ENCODE measurements around the gene KDM4B.

The KDM4B gene

GRCh38 chr19:5103812-5104410, 135.0 kb downstream of the KDM4B start:
- H3K9ac ChIP-seq (ENCODE audit: low read depth, low read length) = no peak overlapping the region
- no peaks in the 10 kb centered on the region for H3K4me1 ChIP-seq (ENCODE audit: control insufficient read depth, insufficient read depth, low read length)
- no peaks in the 10 kb centered on the region for H3K27me3 ChIP-seq (ENCODE audit: control insufficient read depth, insufficient read depth, low read length)
- H3K36me3 ChIP-seq (ENCODE audit: control insufficient read depth, insufficient read depth, low read length) = peaks cover 13% of the 10 kb centered on the region
- no peak overlapping the region for H3K4me3 ChIP-seq (ENCODE audit: low read depth, low read length)
- H3K9me3 ChIP-seq (ENCODE audit: control insufficient read depth, insufficient read depth, low read length) = no peaks in the 10 kb centered on the region

- Histone ChIP-seq H3K9ac (ENCODE audit: low read depth, low read length) (no peak overlapping the region), H3K4me3 (ENCODE audit: low read depth, low read length) (no peak overlapping the region), H3K27me3 (ENCODE audit: control insufficient read depth, insufficient read depth, low read length) (no peaks in the 10 kb centered on the region), H3K4me1 (ENCODE audit: control insufficient read depth, insufficient read depth, low read length) (no peaks in the 10 kb centered on the region), H3K9me3 (ENCODE audit: control insufficient read depth, insufficient read depth, low read length) (no peaks in the 10 kb centered on the region), H3K36me3 (ENCODE audit: control insufficient read depth, insufficient read depth, low read length) (peaks cover 12% of the 10 kb centered on the region)
These were observed 136.0 kb downstream of the KDM4B start for GRCh38 chr19:5104871-5105351.

GRCh38 chr19:5106191-5106726, 137.3 kb downstream of the KDM4B start:
- Histone ChIP-seq H3K9me3 (ENCODE audit: control insufficient read depth, insufficient read depth, low read length) (no peaks in the 10 kb centered on the region), H3K9ac (ENCODE audit: low read depth, low read length) (no peak overlapping the region), H3K4me1 (ENCODE audit: control insufficient read depth, insufficient read depth, low read length) (no peaks in the 10 kb centered on the region), H3K27me3 (ENCODE audit: control insufficient read depth, insufficient read depth, low read length) (no peaks in the 10 kb centered on the region), H3K36me3 (ENCODE audit: control insufficient read depth, insufficient read depth, low read length) (peaks cover 20% of the 10 kb centered on the region), H3K4me3 (ENCODE audit: low read depth, low read length) (no peak overlapping the region)

GRCh38 chr19:5106971-5107370, 138.1 kb downstream of the KDM4B start:
- no peak overlapping the region for H3K4me3 ChIP-seq (ENCODE audit: low read depth, low read length)
- H3K36me3 ChIP-seq (ENCODE audit: control insufficient read depth, insufficient read depth, low read length) = peaks cover 19% of the 10 kb centered on the region
- no peaks in the 10 kb centered on the region for H3K9me3 ChIP-seq (ENCODE audit: control insufficient read depth, insufficient read depth, low read length)
- no peaks in the 10 kb centered on the region for H3K4me1 ChIP-seq (ENCODE audit: control insufficient read depth, insufficient read depth, low read length)
- no peak overlapping the region for H3K9ac ChIP-seq (ENCODE audit: low read depth, low read length)
- H3K27me3 ChIP-seq (ENCODE audit: control insufficient read depth, insufficient read depth, low read length) = no peaks in the 10 kb centered on the region

- H3K4me3 ChIP-seq (ENCODE audit: low read depth, low read length) = no peak overlapping the region
- no peak overlapping the region for H3K9ac ChIP-seq (ENCODE audit: low read depth, low read length)
- peaks cover 22% of the 10 kb centered on the region for H3K36me3 ChIP-seq (ENCODE audit: control insufficient read depth, insufficient read depth, low read length)
- no peaks in the 10 kb centered on the region for H3K4me1 ChIP-seq (ENCODE audit: control insufficient read depth, insufficient read depth, low read length)
- no peaks in the 10 kb centered on the region for H3K9me3 ChIP-seq (ENCODE audit: control insufficient read depth, insufficient read depth, low read length)
- no peaks in the 10 kb centered on the region for H3K27me3 ChIP-seq (ENCODE audit: control insufficient read depth, insufficient read depth, low read length)
These were observed 138.7 kb downstream of the KDM4B start for GRCh38 chr19:5107432-5108122.

GRCh38 chr19:5108123-5108596, 139.2 kb downstream of the KDM4B start:
- H3K4me1 ChIP-seq (ENCODE audit: control insufficient read depth, insufficient read depth, low read length) = no peaks in the 10 kb centered on the region
- H3K36me3 ChIP-seq (ENCODE audit: control insufficient read depth, insufficient read depth, low read length) = peaks cover 24% of the 10 kb centered on the region
- H3K4me3 ChIP-seq (ENCODE audit: low read depth, low read length) = no peak overlapping the region
- H3K9me3 ChIP-seq (ENCODE audit: control insufficient read depth, insufficient read depth, low read length) = no peaks in the 10 kb centered on the region
- H3K9ac ChIP-seq (ENCODE audit: low read depth, low read length) = no peak overlapping the region
- no peaks in the 10 kb centered on the region for H3K27me3 ChIP-seq (ENCODE audit: control insufficient read depth, insufficient read depth, low read length)

GRCh38 chr19:5108866-5109265, 140.0 kb downstream of the KDM4B start:
- peaks cover 19% of the 10 kb centered on the region for H3K36me3 ChIP-seq (ENCODE audit: control insufficient read depth, insufficient read depth, low read length)
- no peaks in the 10 kb centered on the region for H3K27me3 ChIP-seq (ENCODE audit: control insufficient read depth, insufficient read depth, low read length)
- H3K4me3 ChIP-seq (ENCODE audit: low read depth, low read length) = no peak overlapping the region
- H3K9me3 ChIP-seq (ENCODE audit: control insufficient read depth, insufficient read depth, low read length) = no peaks in the 10 kb centered on the region
- no peaks in the 10 kb centered on the region for H3K4me1 ChIP-seq (ENCODE audit: control insufficient read depth, insufficient read depth, low read length)
- no peak overlapping the region for H3K9ac ChIP-seq (ENCODE audit: low read depth, low read length)

GRCh38 chr19:5109560-5109959, 140.6 kb downstream of the KDM4B start:
- H3K27me3 ChIP-seq (ENCODE audit: control insufficient read depth, insufficient read depth, low read length) = no peaks in the 10 kb centered on the region
- no peaks in the 10 kb centered on the region for H3K4me1 ChIP-seq (ENCODE audit: control insufficient read depth, insufficient read depth, low read length)
- peaks cover 19% of the 10 kb centered on the region for H3K36me3 ChIP-seq (ENCODE audit: control insufficient read depth, insufficient read depth, low read length)
- H3K4me3 ChIP-seq (ENCODE audit: low read depth, low read length) = no peak overlapping the region
- no peaks in the 10 kb centered on the region for H3K9me3 ChIP-seq (ENCODE audit: control insufficient read depth, insufficient read depth, low read length)
- peak overlapping the region; percentile 37 for H3K9ac ChIP-seq (ENCODE audit: low read depth, low read length)

GRCh38 chr19:5110546-5110945, 141.6 kb downstream of the KDM4B start:
- Histone ChIP-seq H3K4me1 (ENCODE audit: control insufficient read depth, insufficient read depth, low read length) (no peaks in the 10 kb centered on the region), H3K9me3 (ENCODE audit: control insufficient read depth, insufficient read depth, low read length) (no peaks in the 10 kb centered on the region), H3K4me3 (ENCODE audit: low read depth, low read length) (no peak overlapping the region), H3K27me3 (ENCODE audit: control insufficient read depth, insufficient read depth, low read length) (no peaks in the 10 kb centered on the region), H3K36me3 (ENCODE audit: control insufficient read depth, insufficient read depth, low read length) (peaks cover 19% of the 10 kb centered on the region), H3K9ac (ENCODE audit: low read depth, low read length) (no peak overlapping the region)

- Histone ChIP-seq H3K9ac (ENCODE audit: low read depth, low read length) (no peak overlapping the region), H3K36me3 (ENCODE audit: control insufficient read depth, insufficient read depth, low read length) (peaks cover 19% of the 10 kb centered on the region), H3K4me1 (ENCODE audit: control insufficient read depth, insufficient read depth, low read length) (no peaks in the 10 kb centered on the region), H3K27me3 (ENCODE audit: control insufficient read depth, insufficient read depth, low read length) (no peaks in the 10 kb centered on the region), H3K9me3 (ENCODE audit: control insufficient read depth, insufficient read depth, low read length) (no peaks in the 10 kb centered on the region), H3K4me3 (ENCODE audit: low read depth, low read length) (no peak overlapping the region)
These were observed 142.1 kb downstream of the KDM4B start for GRCh38 chr19:5111051-5111450.

GRCh38 chr19:5112175-5112574, 143.3 kb downstream of the KDM4B start:
- no peak overlapping the region for H3K9ac ChIP-seq (ENCODE audit: low read depth, low read length)
- H3K36me3 ChIP-seq (ENCODE audit: control insufficient read depth, insufficient read depth, low read length) = peaks cover 15% of the 10 kb centered on the region
- H3K4me3 ChIP-seq (ENCODE audit: low read depth, low read length) = no peak overlapping the region
- H3K4me1 ChIP-seq (ENCODE audit: control insufficient read depth, insufficient read depth, low read length) = no peaks in the 10 kb centered on the region
- H3K27me3 ChIP-seq (ENCODE audit: control insufficient read depth, insufficient read depth, low read length) = no peaks in the 10 kb centered on the region
- no peaks in the 10 kb centered on the region for H3K9me3 ChIP-seq (ENCODE audit: control insufficient read depth, insufficient read depth, low read length)
